ENCODE measurements around the gene POU2F2.
A peak's percentile ranks its signal among the peaks of the same experiment; 100 is the strongest.
"Not testable (repeated sequence)": the region's sequence is repeated elsewhere in the genome, so short reads cannot be mapped to it uniquely, and the experiment has no call there.

POU2F2 gene

DNA sequence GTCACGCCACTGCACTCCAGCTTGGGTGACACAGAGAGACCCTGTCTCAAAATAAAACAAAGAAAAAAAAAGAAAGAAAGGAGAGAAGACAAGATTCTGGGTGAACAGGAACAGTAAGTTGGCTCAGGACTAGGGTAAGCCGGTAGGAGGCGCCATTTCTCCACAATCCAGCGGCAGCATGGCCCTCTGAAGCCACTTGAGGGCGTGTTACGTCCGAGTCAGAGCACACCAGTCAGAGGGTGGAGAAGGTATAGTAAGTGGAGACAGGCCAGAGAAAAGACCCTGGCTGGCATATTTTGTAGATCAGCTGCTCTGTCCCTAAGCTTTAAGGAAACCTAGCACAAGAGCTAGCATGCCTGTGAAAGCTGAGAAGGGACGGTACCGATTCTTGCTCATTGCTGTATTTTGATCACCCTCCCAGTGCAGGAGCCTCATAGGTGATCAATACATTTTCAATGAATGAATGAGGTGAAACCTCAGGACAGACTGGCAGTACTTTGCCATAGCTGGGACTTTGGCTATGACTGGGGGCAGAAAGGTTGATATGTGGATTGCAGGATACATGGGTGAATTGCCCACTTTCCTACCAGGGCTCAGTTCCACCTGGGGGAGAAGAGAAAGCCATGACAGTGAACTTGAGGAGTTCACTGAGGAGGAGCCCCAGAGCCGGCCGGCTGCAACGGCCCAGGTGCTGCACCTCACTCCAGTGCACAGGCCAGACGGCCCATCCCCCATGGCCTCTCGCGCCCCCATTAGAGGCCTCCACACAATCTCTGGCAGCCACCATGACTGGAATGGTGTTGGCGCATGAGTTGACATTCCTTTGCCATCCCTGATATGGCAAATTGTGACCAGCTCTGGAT is 23.5 kb downstream of the POU2F2 start:
- DNase-seq (ENCODE audit: insufficient read length, low spot score) (peak; percentile 82), FAIRE-seq (peak; percentile 99)

DNA sequence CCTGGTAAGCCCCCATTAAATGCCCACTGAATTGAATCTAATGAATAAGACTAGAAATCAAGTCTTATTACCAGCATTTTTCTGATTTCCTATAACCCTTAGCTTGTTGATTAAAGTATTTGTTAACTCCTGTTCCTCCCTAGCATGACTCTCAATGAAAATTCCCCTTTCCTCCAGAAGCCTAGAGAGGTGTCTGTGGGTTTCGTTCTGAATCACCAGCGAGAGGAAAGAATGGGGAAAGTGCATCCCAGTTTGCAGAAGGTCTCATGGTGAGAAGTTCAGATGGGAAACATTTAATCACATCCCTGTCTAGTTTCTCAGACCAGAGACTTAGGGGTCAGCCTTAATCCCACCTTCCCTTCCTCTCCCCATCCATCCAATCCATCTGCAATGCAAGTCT is 26.9 kb downstream of the POU2F2 start:
- DNase-seq (ENCODE audit: insufficient read length, low spot score) (no peak), FAIRE-seq (no peak)

DNA sequence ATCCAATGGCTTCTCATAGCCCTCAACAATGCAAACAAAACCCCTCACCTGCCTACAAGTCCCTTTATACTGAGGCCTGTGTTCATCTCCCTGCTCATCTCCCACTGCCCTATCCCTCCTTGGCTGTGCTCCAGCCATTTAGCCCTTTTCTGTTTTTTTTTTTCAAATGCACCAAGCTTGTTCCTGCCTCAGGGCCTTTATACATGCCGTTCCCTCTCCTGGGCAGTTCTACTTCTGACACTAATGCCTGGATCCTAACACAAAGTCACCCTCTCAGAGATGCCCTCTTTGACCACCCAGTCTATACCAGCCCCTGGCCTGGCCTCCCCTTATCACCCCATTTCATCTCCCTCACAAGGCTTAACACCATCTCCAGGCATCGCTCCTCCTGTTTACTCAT is 29.4 kb downstream of the POU2F2 start:
- FAIRE-seq (no peak), DNase-seq (ENCODE audit: insufficient read length, low spot score) (no peak)

DNA sequence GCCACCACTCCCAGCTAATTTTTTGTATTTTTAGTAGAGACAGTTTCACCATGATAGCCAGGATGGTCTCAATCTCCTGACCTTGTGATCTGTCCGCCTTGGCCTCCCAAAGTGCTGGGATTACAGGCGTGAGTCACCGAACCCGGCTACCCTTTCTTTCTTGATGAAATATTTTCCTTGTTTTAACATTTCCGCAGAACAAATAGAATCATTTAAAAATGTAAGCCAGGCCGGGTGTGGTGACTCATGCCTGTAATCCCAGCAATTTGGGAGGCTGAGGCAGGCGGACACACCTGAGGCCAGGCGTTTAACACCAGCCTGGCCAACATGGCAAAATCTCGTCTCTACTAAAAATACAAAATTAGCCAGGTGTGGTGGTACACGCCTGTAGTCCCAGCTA is 32.0 kb downstream of the POU2F2 start:
- not testable (repeated sequence) for DNase-seq (ENCODE audit: insufficient read length, low spot score); FAIRE-seq

DNA sequence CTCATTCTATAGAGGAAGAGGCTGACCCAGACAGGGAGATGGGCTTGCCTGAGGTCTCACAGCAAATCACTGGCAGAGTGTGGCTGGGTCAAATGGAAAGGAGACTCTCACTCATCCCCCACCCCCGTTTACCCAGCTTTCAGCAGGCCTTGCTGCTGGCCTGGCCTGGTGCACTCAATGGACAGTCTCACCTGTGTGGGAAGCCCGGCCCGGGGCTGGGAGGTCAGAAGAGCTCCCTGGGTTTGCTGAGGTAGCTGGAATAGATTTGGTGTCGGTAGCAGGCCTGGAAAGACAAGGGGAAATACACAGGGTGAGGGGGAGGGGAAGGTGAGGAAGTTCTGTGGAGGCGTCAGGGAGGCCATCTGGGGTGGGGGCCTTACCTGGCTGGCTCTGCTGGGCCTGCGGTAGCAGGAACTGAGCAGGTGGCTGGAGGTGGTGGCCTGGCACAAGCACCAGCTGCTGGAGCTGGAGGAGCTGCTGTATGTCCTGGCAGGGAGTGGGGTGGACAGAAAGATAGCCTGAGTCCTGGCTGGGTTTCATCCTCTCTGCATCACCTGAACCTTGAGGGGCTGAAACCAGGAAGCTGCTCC is 32.8 kb downstream of the POU2F2 start:
- no peak for FAIRE-seq
- no peak for DNase-seq (ENCODE audit: insufficient read length, low spot score)

DNA sequence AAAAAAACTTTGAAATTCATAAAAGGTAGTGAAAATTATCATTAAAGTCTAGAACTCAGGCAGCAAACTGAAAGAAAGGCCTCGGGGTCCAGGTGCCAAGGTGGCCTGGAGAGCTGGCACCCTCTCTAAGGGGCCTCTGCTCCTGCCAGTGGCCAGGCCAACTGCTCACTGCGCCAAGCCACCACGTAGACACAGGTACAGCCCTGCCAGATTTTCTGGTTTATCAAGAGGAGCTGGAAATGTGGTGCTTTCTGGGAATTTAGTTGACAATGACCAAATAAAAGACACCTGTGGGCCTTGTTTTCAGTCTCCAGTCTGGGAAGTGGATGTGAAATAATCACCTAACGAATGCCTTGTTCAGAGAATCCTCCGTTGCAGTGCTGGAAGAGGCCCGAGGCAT is 33.5 kb downstream of the POU2F2 start:
- no peak for DNase-seq (ENCODE audit: insufficient read length, low spot score)

DNA sequence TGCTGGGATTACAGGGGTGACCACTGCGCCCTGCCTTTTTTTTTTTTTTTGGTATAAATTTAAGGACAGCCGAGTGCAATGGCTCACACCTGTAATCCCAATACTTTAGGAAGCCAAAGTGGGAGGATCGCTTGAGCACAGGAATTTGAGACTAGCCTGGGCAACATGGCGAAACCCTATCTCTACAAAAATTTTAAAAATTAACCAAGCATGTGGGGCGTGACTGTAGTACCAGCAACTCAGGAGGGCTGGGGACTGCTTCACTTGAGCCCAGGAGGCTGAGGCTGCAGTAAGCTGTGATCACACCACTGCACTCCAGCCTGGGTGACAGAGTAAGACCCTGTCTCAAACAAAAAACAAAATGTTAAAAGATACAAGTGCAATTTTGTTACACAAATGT is 34.8 kb downstream of the POU2F2 start:
- FAIRE-seq: no peak
- DNase-seq (ENCODE audit: insufficient read length, low spot score): no peak

More for the DNA sequence above, 33.5 kb downstream of the POU2F2 start:
- FAIRE-seq: no peak

DNA sequence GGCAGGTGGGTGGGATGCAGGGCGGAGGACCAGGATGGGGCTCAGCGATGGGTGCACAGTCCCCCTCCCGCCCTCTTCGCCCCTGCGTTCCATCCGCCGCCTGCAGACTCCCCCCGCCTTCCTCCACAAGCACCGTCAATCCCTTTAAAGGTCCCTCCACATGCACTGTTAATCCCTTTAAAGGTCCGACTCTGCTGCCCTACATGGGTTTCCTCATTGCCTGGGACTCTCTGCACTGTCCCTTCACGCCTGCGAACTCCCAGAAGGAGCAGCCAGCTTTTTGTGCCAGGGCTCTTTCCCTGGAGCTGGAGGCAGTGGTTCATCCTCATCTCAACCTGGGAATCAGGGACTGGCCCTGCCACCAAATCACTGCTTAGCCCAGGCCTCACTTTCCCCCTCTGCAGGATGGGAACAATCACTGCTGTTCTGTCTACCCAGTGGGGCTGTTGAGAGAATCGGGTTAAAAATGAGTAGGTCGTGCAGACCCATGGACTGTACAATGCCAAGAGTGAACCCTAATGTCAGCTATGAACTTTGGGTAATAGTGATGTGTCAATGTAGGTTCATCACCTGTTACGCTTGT is 35.9 kb downstream of the POU2F2 start:
- no peak for FAIRE-seq
- DNase-seq (ENCODE audit: insufficient read length, low spot score): no peak

DNA sequence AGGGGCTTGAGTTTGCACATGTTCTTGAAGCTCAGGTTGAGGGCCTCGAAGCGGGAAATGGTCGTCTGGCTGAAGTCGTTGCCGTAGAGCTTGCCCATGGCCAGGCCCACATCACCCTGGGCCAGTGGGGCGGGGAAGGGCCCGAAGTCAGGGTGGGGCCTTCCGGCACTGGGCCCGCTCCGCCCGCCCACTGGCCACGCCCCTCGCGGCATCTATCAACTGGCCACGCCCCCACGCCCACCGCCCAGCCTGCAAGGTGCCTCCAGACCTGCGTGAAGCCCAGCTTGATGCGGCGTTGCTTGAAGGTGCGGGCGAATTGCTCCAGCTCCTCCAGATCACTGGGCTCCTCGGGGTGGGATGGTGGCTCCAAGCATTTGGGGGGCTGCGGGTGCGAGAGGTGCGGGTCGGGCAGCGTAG is 36.4 kb downstream of the POU2F2 start:
- DNase-seq (ENCODE audit: insufficient read length, low spot score) (no peak), FAIRE-seq (no peak)

DNA sequence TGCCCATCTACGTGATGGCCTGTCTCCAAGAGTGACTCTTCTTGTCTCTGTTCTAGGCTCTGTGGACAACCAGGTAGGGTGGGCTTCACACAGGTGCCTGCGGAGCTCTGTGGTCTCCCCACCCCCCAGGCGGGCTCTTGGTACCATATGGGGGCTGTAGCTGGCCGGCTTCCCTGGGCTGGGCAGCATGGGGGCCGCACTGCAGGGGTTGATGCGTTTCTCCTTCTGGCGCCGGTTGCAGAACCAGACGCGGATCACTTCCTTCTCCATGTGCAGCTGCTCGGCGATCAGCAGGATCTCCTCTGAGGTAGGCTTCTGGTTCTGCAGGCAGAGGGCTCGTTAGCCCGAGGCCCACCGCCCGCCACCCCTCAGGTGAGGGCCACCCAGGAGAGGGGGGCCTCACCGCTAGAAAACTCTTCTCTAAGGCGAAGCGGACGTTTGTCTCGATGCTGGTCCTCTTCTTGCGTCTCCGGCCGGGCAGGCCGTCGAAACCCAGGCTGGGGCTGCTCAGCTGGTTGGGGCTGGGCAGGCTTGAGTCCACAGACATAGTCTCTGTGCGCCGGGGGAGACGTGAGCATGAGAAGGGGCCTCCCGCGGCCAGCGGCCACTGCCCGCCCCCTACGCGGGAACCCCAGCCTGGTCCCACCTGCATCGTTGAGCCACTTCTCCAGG is 37.0 kb downstream of the POU2F2 start:
- DNase-seq (ENCODE audit: insufficient read length, low spot score) (no peak), FAIRE-seq (no peak)

DNA sequence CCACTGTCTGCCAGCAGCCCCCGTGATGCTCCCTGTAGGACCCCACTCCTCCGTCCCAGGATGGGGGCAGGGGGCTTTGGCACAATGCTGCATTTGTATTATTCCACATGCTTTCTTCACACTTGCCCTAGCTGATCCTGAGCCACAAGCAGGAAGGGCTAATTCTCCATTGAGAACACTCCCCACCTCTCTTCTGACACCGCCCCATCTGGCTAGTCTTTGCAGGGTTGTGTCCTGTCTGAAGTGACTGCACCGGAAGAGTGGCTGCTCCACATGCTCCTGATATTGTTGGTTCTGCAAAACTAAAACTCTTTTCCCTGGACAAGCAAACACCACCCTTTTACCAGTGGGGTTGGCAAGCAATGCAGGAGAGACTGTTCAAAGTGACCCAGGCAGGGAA is 38.3 kb downstream of the POU2F2 start:
- FAIRE-seq: no peak
- no peak for DNase-seq (ENCODE audit: insufficient read length, low spot score)

DNA sequence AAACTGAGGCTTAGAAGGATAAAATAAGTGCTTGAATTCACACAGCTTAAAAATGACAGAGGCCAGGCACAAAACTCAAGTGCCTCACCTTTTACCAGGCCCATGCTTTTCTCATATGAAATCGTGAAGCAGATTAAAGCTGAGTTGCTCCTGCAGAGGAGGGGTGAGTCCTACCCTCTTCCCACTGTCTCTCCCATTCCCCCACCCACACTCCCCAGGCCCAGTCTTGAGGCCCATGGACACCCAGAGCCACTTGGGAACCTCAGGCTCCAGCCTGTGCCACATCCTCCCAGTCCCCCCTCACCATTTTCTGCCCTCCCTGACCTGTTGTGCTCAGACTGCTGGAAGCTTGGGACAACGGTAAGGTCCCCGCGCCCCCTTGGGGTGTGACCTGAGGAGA is 38.7 kb downstream of the POU2F2 start:
- no peak for DNase-seq (ENCODE audit: insufficient read length, low spot score)
- FAIRE-seq: no peak

DNA sequence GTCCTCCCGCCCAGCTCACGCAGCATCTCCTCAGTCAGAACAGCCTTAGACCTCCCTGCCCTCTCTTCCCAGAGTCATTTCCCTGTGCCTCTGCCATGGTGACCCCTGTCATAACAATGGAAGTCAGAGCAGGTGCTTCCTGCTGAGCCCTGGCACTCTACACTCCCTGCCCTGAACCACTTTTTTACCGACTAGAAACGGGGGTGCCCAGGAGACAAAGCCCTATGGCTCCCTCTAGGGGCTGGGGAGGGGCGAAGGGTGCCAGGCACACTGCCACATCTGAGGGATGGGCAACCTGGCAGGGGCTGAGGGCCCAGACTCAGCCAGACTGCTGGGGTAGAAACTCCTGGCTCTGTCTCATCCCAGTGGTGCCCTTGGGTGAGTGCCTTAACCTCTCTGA is 39.9 kb downstream of the POU2F2 start:
- DNase-seq (ENCODE audit: insufficient read length, low spot score): no peak
- FAIRE-seq: peak; percentile 64

DNA sequence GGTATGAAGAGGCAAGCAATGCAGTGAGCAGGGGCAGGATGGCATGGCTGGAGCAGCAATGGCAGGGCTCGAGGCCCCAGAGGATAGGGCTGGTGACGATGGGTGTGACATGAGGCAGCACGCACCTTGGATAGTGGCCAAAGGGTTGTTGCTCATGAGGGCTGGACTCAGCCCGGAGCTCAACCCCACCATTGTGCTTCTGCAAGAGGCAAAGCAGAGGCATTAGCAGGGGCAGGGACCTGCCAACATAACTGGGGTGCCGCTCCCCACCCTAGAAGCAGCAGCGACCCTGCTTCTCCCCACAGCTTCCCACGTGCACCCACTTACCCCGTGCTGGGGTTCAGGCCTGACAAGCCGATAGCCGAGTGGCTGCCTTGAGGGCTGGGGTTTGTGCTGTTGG is 40.5 kb downstream of the POU2F2 start:
- no peak for FAIRE-seq
- DNase-seq (ENCODE audit: insufficient read length, low spot score): no peak

DNA sequence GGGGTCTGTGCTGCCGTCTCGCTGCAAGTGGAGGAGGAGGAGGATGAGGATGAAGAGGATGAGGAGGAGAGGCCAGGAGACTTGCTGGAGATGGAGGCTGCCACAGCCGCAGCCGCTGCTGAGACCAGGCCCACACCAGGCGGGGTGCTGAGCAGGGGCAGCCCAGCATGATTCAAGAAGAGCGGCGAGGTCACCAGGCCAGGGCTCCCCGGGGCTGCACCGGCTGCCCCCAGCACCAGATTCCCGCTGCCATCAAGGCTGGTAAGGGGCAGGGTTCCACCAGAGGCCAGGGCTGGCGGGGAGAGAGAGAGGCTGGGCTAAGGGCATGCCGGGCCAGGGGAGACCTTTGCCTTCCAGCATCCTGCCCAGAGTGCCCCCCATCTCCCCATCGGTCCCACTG is 40.9 kb downstream of the POU2F2 start:
- DNase-seq (ENCODE audit: insufficient read length, low spot score): no peak
- no peak for FAIRE-seq

DNA sequence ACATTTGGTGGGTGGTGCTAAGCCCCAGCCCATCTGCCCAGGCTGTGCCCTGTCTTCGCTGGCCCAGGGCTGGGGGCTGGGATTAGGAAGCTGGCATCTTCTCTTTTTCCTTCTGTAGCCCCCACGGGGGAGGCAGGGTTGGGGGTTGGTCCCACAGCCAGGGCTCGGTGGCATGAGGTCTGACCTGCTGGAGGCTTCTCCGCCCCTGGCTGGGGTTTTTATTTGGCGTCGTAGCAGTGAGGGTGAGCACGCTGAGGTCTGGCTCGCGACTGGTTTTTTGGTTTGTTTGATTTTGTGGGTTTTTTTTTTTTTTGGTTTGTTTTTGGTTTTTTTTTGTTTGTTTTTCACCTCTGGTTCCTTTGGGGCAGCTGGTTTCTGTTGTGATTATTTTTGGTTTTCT is 41.6 kb downstream of the POU2F2 start:
- no peak for FAIRE-seq
- DNase-seq (ENCODE audit: insufficient read length, low spot score): no peak

DNA sequence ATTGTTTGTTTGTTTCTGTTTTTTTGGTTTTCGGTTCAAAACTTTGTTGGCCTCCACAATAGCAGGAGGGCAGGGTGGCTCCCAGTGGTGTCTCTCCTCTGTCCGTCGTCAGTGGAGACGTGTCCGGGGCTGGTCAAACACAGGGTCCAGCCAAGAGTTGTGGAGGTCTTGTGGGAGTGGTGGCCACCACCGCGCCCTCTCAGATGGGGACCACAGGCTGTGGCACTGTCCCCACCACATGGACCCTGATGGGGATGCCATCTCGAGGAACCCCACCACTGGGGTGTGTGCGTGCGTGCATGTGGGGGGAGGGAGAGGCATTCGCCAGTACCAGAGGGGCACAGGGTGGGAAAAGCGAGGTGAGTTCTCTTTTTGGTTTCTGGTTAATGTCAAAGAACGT is 42.5 kb downstream of the POU2F2 start:
- DNase-seq (ENCODE audit: insufficient read length, low spot score): no peak
- no peak for FAIRE-seq

DNA sequence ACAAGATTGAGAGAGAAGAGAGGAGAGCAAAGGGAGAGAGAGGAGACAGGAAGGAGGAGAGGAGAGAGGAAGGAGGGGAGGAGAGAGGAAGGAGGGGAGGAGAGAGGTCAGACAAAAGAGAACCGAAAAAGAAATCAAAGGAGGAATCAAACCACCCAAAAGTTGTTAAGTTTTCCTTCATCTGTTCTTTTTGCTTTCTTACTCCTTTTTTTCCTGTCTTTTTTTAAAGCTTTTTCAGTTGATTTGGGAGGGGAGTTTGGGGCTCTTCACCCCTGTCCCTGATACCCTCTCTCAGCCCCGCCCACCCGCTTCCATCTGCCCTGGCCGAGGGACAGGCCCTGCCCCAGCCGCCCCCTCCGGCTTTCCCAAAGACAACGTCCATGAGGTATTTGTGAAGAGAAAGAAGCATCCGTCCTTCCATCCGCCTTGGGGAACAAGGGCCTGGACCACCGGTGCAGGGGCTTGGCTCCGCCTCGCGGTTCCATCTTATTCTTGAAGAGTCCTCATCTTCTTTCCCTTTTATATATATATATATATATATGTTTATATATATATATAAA is 43.0 kb downstream of the POU2F2 start:
- DNase-seq (ENCODE audit: insufficient read length, low spot score): no peak
- FAIRE-seq: no peak

DNA sequence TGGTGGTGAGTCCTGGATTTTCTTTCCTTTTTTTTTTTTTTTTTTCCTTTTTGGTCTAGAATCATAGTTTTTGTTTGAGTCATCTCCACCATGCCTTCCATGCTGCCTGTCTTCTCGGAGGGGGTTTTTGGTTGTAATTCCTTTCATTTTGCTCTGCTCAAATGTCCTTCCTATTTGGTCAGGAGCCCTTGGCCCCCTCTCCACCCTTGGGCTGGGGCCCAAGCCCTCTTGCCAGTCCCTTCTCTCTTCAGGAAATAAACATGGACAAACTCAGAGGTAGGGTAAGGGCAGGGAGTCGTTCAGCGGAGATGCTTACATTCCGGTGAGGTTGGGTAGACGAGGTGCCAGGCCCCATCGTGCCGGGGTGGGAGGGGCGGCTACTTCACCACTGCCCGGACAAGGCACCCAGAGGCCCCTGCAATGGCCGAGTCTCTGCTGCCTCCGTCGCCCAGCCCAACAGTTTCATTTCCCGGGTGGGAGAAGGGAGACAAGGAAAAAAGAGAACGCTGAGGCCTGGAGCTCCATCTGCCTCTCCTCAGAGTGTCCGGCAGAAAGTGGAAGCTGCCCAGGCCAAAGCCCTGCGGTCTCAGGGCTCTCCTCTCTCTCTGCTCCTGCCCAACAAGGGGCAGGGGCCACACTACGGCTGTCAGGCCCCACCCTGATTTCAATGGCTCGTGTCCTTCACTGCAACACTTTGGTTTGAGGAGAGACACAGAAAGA is 43.6 kb downstream of the POU2F2 start:
- FAIRE-seq (no peak), DNase-seq (ENCODE audit: insufficient read length, low spot score) (no peak)

DNA sequence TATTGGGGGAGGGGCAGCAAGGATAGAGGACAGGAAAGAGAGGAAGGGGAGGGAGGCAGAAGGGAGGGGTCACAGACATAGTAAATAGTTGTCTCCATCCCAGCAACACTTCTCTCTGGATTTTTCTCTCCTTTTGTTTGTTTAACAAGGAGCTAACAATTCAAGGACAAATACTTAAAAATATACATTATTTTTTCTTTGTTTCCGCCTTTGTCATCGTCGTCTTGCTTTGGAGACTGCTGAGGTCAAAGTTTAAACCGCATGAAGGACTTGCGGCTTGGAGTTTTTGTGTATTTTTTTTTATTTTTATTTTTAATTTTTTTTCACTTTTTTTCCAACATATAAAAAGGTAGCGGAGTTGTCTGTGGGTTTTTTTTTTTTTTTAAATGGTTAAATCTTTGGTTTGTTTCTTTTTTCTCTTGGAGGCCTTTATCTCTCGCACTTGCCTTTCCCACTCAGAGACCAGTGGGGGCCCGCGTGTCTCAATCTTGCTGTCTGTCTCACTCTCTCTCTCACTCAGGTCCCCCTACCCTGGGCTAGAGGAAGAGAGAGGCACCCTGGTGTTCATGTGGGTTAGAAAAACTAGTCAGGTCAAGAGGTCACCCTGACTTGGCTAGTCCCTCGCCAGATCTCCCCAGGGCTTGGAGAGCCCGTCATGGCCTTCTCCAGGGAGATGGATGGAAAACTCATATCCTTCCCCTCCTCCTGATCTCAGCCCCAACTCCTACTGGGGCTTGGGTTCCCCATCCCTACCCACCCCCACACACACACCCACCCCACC is 45.3 kb downstream of the POU2F2 start:
- no peak for FAIRE-seq
- DNase-seq (ENCODE audit: insufficient read length, low spot score): no peak

Data from GM19239 (cell line).